GM21515 (cell line): ENCODE data around the gene RGPD8.
"Not testable (repeated sequence)": the region's sequence is repeated elsewhere in the genome, so short reads cannot be mapped to it uniquely, and the experiment has no call there.

ENCODE experiments used
- ATAC-seq: cut with Tn5 transposase; IDR thresholded peaks from one replicate; pipeline ENCODE4 v1.9.1; 2021; ENCODE audit not compliant: unreplicated experiment

The RGPD8 gene

GRCh38 chr2:112435716-112436431 lies 2.4 kb upstream of the RGPD8 start:
- ATAC-seq = not testable (repeated sequence)

- not testable (repeated sequence) for ATAC-seq
Observed at GRCh38 chr2:112434890-112435715, 1.7 kb upstream of the RGPD8 start.

DNA sequence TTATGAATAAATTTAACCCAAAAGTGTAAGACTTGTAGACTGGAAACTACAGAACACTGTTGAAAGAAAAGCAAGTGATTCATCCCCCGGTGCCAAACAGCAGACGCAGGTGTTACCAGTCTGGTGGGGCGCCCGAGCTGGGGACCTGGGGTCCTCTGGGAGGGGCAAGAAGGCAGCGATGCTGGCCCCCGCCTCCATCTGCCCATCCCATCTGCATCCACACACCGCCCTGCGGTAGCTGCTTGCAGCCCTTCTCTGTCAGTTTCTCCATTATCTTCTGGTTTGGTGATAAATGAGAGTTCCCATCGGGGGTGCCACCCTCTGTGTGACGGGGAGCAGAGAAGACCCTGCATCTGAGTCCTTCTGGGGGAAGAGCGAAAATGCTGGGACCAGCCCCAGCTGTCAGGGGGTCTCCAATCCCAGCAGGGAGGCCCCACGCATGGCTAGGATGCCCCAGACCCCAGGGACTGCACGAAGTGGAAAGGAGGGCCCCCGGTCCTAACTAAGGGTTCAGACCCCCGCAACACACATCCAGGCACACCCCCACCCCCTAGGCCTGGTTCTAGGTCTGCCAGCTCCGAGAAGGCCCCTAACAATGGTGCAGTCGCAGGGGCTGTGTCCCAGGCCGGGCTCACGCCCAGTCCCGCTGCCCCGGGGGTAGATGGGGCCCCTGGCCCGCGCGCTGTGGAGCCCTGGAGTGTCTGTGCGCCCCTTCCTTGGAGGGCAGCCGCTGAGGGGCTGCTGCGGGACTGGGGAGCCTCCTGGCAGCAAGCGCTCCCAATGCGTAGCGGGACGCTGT lies 686 bp upstream of the RGPD8 start:
- ATAC-seq = no peak

DNA sequence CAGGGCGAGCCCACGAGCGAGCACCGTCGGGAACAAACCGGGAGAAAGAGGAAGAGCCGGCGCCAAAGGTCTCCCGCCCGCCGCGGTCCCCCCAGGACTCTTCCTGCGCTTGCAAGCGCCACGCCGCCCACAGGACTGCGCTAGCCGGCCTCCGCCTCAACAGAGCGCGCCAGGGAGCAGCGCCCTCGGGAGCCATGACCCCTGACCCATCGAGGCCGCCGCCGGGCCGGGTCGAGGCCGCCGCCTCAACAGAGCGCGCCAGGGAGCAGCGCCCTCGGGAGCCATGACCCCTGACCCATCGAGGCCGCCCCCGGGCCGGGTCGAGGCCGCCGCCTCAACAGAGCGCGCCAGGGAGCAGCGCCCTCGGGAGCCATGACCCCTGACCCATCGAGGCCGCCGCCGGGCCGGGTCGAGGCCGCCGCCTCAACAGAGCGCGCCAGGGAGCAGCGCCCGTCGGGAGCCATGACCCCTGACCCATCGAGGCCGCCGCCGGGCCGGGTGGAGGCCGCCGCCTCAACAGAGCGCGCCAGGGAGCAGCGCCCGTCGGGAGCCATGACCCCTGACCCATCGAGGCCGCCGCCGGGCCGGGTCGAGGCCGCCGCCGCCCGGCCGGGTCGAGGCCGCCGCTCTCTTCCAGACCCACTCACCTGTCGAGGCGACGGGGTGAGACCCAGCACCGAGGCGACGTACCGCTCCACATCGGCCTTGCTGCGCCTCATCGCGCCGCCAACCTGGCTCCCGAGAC lies 538 bp downstream of the RGPD8 start:
- ATAC-seq = not testable (repeated sequence)

- not testable (repeated sequence) for ATAC-seq
Observed at GRCh38 chr2:112432390-112432734, 1.1 kb downstream of the RGPD8 start.

DNA sequence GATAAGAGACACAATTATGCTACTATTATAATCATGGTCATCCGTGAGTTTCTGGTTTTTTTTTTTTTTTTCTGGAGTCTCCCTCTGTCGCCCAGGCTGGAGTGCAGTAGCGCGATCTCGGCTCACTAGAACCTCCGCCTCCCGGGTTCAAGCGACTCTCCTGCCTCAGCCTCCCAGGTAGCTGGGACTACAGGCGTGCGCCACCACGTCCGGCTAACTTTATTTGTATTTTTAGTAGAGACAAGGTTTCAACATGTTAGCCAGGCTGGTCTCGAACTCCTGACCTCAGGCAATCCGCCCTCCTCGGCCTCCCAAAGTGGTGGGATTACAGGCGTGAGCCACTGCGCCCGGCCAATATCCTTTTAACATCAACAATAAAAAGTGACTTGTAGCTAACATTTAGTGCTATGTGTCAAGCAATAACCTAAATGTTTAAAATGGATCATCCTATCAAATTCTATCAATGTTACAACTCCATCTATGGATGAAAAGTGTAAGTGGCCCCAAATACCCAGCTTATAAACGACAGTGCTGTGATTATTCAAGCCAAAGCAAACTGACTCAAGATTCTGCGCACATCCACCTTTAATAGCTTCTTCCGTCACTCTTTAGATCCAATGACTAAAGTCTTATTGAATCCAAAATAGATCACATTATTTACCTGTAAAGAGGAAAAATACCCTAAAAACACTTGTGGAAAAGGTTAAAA lies 1.7 kb downstream of the RGPD8 start:
- ATAC-seq = not testable (repeated sequence)

- not testable (repeated sequence) for ATAC-seq
Observed at GRCh38 chr2:112424553-112424952, 8.9 kb downstream of the RGPD8 start.

- not testable (repeated sequence) for ATAC-seq
Observed at GRCh38 chr2:112416860-112417259, 16.6 kb downstream of the RGPD8 start.

DNA sequence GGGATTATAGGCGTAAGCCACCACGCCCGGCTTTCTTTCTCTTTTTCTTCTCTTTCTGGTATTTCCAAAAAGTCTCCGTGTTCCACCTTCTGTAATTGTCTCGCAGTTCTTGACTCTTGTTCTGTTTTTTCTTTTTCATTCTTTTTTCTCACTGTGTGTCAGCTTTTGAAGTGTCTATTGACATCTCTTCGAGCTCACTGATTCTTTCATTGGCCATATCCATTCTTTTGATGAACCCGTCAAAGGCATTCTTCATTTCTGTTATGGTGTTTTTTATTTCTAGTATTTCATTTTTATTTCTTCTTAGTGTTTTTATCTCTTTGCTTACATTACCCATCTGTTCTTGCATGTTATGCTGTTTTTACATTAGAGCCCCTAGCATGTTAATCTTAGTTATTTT lies 73.4 kb downstream of the RGPD8 start:
- ATAC-seq = not testable (repeated sequence)

DNA sequence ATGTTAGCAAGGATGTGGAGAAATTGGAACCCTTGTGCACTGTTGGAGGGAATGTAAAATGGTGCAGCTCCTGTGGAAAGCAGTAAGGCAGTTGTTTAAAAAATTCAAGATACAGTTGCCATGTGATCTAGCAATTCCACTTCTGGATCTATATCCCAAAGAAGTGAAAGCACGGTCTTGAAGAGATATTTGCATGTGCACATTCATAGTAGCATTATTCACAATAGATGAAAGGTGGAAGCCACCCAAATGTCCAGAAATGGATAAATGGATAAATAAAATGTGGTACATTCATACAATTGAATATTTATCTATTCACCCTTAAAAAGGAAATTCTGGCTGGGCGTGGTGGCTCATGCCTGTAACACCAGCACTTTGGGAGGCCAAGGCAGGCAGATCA lies 79.1 kb downstream of the RGPD8 start:
- ATAC-seq = not testable (repeated sequence)

DNA sequence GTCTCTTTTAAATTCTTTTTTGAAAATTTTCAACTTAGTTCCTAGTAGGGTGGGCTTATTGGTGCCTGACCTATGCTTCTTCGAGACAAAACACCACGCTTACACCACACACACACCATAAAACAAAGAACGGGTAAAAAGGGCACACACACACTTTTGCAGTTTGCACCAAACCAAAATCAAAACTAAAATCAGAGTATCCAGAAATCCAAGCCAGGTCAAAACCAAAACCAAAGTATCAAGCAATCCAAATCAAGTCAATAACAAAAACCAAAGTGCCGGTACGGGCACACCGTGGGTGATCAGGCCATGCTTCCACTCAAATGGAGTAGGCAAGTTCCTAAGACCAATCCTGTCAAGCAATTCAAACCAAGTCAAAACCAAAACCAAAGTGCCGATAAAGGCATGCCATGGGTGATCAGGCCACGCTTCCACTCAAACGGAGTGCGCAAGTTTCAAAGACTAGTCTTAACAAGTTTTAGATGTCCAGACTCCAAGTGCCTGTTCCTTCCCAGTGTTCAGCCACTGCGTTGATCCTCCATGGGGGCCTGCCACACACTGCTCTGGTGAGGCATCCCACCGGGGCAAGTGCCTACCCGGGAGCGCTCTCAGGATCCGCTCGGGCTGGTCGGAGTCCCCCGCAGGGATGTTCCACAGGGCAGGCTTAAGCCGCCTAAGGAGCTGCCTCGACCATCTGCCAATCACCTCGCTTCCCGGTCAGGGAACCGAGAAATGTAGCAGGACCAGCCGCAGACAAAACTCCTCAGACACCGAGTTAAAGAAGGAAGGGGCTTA lies 80.4 kb downstream of the RGPD8 start:
- ATAC-seq = not testable (repeated sequence)

GRCh38 chr2:112352292-112352691 lies 81.2 kb downstream of the RGPD8 start:
- ATAC-seq = not testable (repeated sequence)

- no peak for ATAC-seq
Observed at GRCh38 chr2:112345030-112346027, 88.1 kb downstream of the RGPD8 start.

DNA sequence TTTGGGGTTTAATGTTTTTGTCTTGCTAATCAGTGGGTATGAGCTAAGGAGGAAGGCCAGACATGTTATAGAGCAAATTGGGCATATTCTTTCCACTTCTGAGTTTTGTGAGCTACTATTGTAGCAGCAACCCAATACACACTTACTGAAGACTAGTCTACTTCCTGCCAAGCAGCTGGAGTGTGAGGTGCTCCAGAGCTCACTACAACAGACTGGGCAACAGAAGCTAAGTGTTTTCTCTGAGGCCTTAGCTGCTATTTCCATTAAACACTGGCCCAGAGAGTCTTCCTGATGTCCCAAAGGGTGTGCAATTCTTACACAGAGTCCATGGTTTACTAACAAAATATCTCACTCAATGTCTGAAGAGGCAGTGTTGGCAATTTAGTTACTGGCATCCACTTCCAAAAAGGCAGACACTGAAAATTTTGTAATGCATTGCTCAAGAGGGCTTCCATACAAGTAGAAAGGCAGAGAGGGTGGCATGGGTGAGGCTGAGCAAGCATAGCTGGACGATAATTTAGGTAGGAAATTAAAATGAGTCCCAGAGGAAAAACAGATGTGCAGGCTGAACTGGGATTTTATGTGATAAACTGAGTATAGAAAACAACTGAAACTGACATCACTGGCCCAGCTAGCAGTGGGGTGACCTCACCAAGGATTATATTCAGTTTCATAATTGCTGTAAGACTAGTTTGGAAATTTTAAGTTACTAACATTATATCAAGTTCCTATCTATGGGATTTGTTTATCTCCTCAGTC lies 89.4 kb downstream of the RGPD8 start:
- ATAC-seq = no peak

- ATAC-seq = no peak
Observed at GRCh38 chr2:112342067-112342550, 91.3 kb downstream of the RGPD8 start.

- ATAC-seq = no peak
Observed at GRCh38 chr2:112340475-112341267, 92.8 kb downstream of the RGPD8 start.
